Neural progenitor cell (in vitro differentiated cells): ENCODE data around the gene PRAMEF13. TPM values are rescaled to one million over a fixed set of nuclear protein-coding genes. Genes with fewer than 3 reads are reported as not detected.
"Not testable (repeated sequence)": the region's sequence is repeated elsewhere in the genome, so short reads cannot be mapped to it uniquely, and the experiment has no call there.

ENCODE experiments used
- DNase-seq: peaks from one replicate; pipeline ENCODE4 v3.0.0-alpha.2; 2016; ENCODE audit warnings: low spot score
- H2AFZ ChIP-seq: fragments of 200-600 bp; sonication (generic); replicated peaks from 2 replicates; pipeline ENCODE4 v1.6.1; 2016; ENCODE audit warnings: antibody characterized with exemption
- H3F3A ChIP-seq: fragments of 200-600 bp; sonication (generic); 2 replicates; pipeline ENCODE4 v1.6.1; 2016; ENCODE audit warnings: antibody characterized with exemption, low read depth
- H3K27ac ChIP-seq: fragments of 200-600 bp; sonication (generic); 2 replicates; pipeline ENCODE4 v1.5.1; 2016; ENCODE audit warnings: mild to moderate bottlenecking
- H3K27me3 ChIP-seq: fragments of 200-600 bp; sonication (generic); 2 replicates; pipeline ENCODE4 v1.6.1; 2016; ENCODE audit warnings: mild to moderate bottlenecking, moderate library complexity
- H3K36me3 ChIP-seq: fragments of 200-600 bp; sonication (generic); 2 replicates; pipeline ENCODE4 v1.5.1; 2016
- H3K4me1 ChIP-seq: fragments of 200-600 bp; sonication (generic); 2 replicates; pipeline ENCODE4 v1.6.1; 2016; ENCODE audit warnings: mixed run types
- H3K4me2 ChIP-seq: fragments of 200-600 bp; sonication (generic); 2 replicates; pipeline ENCODE4 v1.6.1; 2016
- H3K4me3 ChIP-seq: fragments of 200-600 bp; sonication (generic); 2 replicates; pipeline ENCODE4 v1.5.1; 2016
- H3K79me2 ChIP-seq: fragments of 200-600 bp; sonication (generic); 2 replicates; pipeline ENCODE4 v1.6.1; 2016; ENCODE audit warnings: low read depth
- H3K9ac ChIP-seq: fragments of 200-600 bp; sonication (generic); 2 replicates; pipeline ENCODE4 v1.6.1; 2016
- H3K9me3 ChIP-seq: fragments of 200-600 bp; sonication (generic); 2 replicates; pipeline ENCODE4 v1.5.1; 2016; ENCODE audit warnings: low read depth
- H4K20me1 ChIP-seq: fragments of 200-600 bp; sonication (generic); 2 replicates; pipeline ENCODE4 v1.6.1; 2016; ENCODE audit warnings: low read depth
- H3K27ac Mint-ChIP-seq: 3 replicates; pipeline ENCODE4 v1.8.0; 2021; ENCODE audit warnings: mixed read lengths
- H3K27me3 Mint-ChIP-seq: 2 replicates; pipeline ENCODE4 v1.8.0; 2022; ENCODE audit warnings: low read depth, mild to moderate bottlenecking, inconsistent platforms, moderate library complexity, mixed read lengths; ENCODE audit not compliant: insufficient read depth
- H3K36me3 Mint-ChIP-seq: 3 replicates; pipeline ENCODE4 v1.8.0; 2021; ENCODE audit warnings: mixed read lengths
- H3K4me1 Mint-ChIP-seq: 3 replicates; pipeline ENCODE4 v1.8.0; 2021; ENCODE audit warnings: mixed read lengths
- H3K4me3 Mint-ChIP-seq: 3 replicates; pipeline ENCODE4 v1.8.0; 2021; ENCODE audit warnings: mild to moderate bottlenecking, moderate library complexity, mixed read lengths
- H3K9me3 Mint-ChIP-seq: 3 replicates; pipeline ENCODE4 v1.8.0; 2020; ENCODE audit warnings: mixed read lengths
- EZH2 ChIP-seq: fragments of 200-600 bp; sonication (generic); IDR thresholded peaks from 2 replicates; pipeline ENCODE4 v1.6.1; 2017; ENCODE audit warnings: antibody characterized with exemption, mild to moderate bottlenecking, moderate library complexity
- EZH2phosphoT487 ChIP-seq: fragments of 200-600 bp; sonication (generic); IDR thresholded peaks from 2 replicates; pipeline ENCODE4 v1.6.1; 2017; ENCODE audit warnings: antibody characterized with exemption
- total RNA-seq: library from RNA; depleted of rRNA; stranded (reverse); fragments of >200 nt; gene quantifications from 2 replicates; pipeline ENCODE4 v1.2.3, GENCODE V29; 2015; ENCODE audit warnings: low replicate concordance
- TF ChIP-seq, protein P1 (sequence below): fragments of 200-600 bp; sonication (generic); IDR thresholded peaks from 2 replicates; pipeline ENCODE4 v1.5.1; 2017; ENCODE audit warnings: antibody characterized with exemption, mild to moderate bottlenecking

The PRAMEF13 gene
- total RNA-seq, 1 donor from 2014 or later = not detected

DNA sequence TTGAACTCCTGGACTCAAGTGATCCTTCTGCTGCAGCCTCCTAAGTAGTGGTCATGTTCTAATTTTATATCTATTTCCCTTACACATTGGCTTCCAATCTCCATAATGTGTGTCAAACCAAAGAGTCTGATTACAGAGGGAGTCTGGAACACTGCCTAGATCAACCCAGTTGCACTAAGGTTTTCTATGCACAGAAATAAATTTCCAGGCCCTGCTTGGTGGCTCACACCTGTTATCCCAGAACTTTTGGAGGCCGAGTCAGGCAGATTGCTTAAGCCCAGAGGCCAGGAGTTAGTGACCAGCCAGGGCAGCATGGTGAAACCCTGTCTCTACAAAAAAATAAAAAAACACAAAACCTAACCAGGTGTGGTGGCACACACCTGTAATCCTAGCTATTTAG is 32.8 kb upstream of the PRAMEF13 start:
- DNase-seq, H3K4me2 ChIP-seq, H3K27me3 Mint-ChIP-seq, H3K27ac Mint-ChIP-seq, H3K4me1 Mint-ChIP-seq, H3K27me3 ChIP-seq, H3K36me3 ChIP-seq, H3K27ac ChIP-seq, H2AFZ ChIP-seq, H3K79me2 ChIP-seq, H4K20me1 ChIP-seq, H3K4me1 ChIP-seq, H3K4me3 Mint-ChIP-seq, H3K9ac ChIP-seq, H3K4me3 ChIP-seq, H3F3A ChIP-seq, H3K36me3 Mint-ChIP-seq: not testable (repeated sequence)
- peaks cover 42% of the 10 kb centered on the region for H3K9me3 Mint-ChIP-seq
- H3K9me3 ChIP-seq = peaks cover 40% of the 10 kb centered on the region

- not testable (repeated sequence) for H3F3A ChIP-seq, H3K27ac ChIP-seq, H3K79me2 ChIP-seq, H3K27me3 Mint-ChIP-seq, H3K4me3 Mint-ChIP-seq, H3K4me2 ChIP-seq, H3K27me3 ChIP-seq, H3K4me1 Mint-ChIP-seq, H3K4me3 ChIP-seq, H3K36me3 Mint-ChIP-seq, H3K4me1 ChIP-seq, H2AFZ ChIP-seq, DNase-seq, H3K36me3 ChIP-seq, H3K9ac ChIP-seq, H3K27ac Mint-ChIP-seq, H4K20me1 ChIP-seq
- H3K9me3 ChIP-seq = peaks cover 39% of the 10 kb centered on the region
- H3K9me3 Mint-ChIP-seq = peaks cover 50% of the 10 kb centered on the region
Observed at GRCh38 chr1:13232056-13232455, 30.8 kb upstream of the PRAMEF13 start.

- not testable (repeated sequence) for H3K36me3 ChIP-seq, H3K4me2 ChIP-seq, H2AFZ ChIP-seq, H3K27me3 ChIP-seq, H3K9ac ChIP-seq, H3K79me2 ChIP-seq, DNase-seq, H3F3A ChIP-seq, H3K27ac ChIP-seq, H3K4me3 ChIP-seq, H3K36me3 Mint-ChIP-seq, H3K4me3 Mint-ChIP-seq, H3K27me3 Mint-ChIP-seq, H4K20me1 ChIP-seq, H3K4me1 Mint-ChIP-seq, H3K27ac Mint-ChIP-seq, H3K4me1 ChIP-seq
- H3K9me3 Mint-ChIP-seq = peaks cover 51% of the 10 kb centered on the region
- H3K9me3 ChIP-seq = peaks cover 37% of the 10 kb centered on the region
Observed at GRCh38 chr1:13231061-13231750, 30.0 kb upstream of the PRAMEF13 start.

- H3K9ac ChIP-seq, H3K36me3 Mint-ChIP-seq, H3K27ac Mint-ChIP-seq, H3K79me2 ChIP-seq, H3K4me1 ChIP-seq, H4K20me1 ChIP-seq, H3K27me3 Mint-ChIP-seq, H3K27ac ChIP-seq, DNase-seq, H3K36me3 ChIP-seq, H3K4me3 Mint-ChIP-seq, H3F3A ChIP-seq, H3K4me2 ChIP-seq, H3K4me3 ChIP-seq, H3K27me3 ChIP-seq, H2AFZ ChIP-seq, H3K4me1 Mint-ChIP-seq: not testable (repeated sequence)
- peaks cover 56% of the 10 kb centered on the region for H3K9me3 Mint-ChIP-seq
- H3K9me3 ChIP-seq = peaks cover 37% of the 10 kb centered on the region
Observed at GRCh38 chr1:13230601-13231000, 29.4 kb upstream of the PRAMEF13 start.

DNA sequence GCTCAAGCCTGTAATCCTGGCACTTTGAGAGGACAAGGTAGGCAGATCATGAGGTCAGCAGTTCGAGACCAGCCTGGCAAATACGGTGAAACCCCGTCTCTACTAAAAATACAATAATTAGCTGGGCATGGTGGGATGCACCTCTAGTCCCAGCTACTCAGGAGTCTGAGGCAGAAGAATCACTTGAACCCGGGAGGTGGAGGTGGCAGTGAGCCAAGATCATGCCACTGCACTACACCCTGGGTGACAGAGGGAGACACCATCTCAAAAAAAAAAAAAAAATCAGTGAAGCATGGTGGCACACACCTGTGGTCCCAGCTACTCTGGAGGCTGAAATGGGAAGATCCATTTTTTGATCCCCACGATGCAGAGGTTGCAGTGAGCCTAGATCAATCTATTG is 28.9 kb upstream of the PRAMEF13 start:
- H2AFZ ChIP-seq, H3K27ac Mint-ChIP-seq, H3K36me3 ChIP-seq, H3K36me3 Mint-ChIP-seq, DNase-seq, H3K27ac ChIP-seq, H3K4me1 ChIP-seq, H3K4me1 Mint-ChIP-seq, H3K4me3 ChIP-seq, H3K4me2 ChIP-seq, H4K20me1 ChIP-seq, H3K4me3 Mint-ChIP-seq, H3F3A ChIP-seq, H3K9ac ChIP-seq, H3K79me2 ChIP-seq, H3K27me3 ChIP-seq, H3K27me3 Mint-ChIP-seq: not testable (repeated sequence)
- peaks cover 56% of the 10 kb centered on the region for H3K9me3 Mint-ChIP-seq
- H3K9me3 ChIP-seq = peaks cover 34% of the 10 kb centered on the region

- TF ChIP-seq EZH2 = no peak
- no peak for TF ChIP-seq EZH2phosphoT487
- TF ChIP-seq, protein P1, sequence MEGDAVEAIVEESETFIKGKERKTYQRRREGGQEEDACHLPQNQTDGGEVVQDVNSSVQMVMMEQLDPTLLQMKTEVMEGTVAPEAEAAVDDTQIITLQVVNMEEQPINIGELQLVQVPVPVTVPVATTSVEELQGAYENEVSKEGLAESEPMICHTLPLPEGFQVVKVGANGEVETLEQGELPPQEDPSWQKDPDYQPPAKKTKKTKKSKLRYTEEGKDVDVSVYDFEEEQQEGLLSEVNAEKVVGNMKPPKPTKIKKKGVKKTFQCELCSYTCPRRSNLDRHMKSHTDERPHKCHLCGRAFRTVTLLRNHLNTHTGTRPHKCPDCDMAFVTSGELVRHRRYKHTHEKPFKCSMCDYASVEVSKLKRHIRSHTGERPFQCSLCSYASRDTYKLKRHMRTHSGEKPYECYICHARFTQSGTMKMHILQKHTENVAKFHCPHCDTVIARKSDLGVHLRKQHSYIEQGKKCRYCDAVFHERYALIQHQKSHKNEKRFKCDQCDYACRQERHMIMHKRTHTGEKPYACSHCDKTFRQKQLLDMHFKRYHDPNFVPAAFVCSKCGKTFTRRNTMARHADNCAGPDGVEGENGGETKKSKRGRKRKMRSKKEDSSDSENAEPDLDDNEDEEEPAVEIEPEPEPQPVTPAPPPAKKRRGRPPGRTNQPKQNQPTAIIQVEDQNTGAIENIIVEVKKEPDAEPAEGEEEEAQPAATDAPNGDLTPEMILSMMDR = no peak
- Histone ChIP-seq H4K20me1 (no peaks in the 10 kb centered on the region), H3F3A (no peaks in the 10 kb centered on the region), H3K79me2 (no peaks in the 10 kb centered on the region), H3K27me3 (no peaks in the 10 kb centered on the region), H3K27ac (no peak overlapping the region), H3K4me1 (no peaks in the 10 kb centered on the region), H3K4me3 (no peak overlapping the region), H3K9ac (no peak overlapping the region), H3K9me3 (peaks cover 26% of the 10 kb centered on the region), H2AFZ (no peak overlapping the region), H3K36me3 (no peaks in the 10 kb centered on the region), H3K4me2 (no peak overlapping the region)
- Mint-ChIP-seq H3K27me3 (no peaks in the 10 kb centered on the region), H3K36me3 (no peaks in the 10 kb centered on the region), H3K27ac (no peak overlapping the region), H3K4me1 (no peaks in the 10 kb centered on the region), H3K9me3 (peaks cover 51% of the 10 kb centered on the region), H3K4me3 (no peak overlapping the region)
- no peak for DNase-seq
Observed at GRCh38 chr1:13228343-13228781, 27.2 kb upstream of the PRAMEF13 start.

DNA sequence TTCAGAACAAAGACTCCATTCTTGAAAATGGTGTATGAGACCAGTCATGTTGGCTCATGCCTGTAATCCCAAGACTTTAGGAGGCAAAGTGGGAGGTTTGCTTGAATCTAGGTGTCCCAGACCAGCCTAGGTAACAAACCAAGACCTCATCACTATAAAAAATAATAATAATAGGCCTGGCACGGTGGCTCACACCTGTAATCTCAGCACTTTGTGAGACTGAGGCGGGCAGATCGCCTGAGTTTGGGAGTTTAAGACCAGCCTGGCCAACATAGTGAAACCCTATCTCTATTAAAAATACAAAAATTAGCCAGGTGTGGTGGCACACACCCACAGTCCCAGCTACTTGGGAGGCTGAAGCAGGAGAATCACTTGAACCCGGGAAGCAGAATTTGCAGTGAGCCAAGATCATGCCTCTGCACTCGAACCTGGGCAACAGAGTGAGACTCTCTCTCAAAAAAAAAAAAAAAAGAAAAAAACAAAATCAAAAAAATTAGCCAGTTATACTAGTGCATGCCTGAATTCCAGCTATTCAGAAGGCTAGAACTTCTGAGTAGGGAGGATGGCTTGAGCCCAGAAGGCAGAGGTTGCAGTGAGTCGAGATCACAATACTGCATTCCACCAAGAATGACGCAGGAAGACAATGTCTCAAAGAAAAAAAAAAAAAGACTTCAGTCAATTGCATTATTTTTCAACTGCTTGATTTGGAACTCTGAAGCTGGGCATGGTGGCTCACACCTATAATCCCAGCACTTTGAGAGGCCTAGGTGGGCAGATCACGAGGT is 26.3 kb upstream of the PRAMEF13 start:
- not testable (repeated sequence) for H3K27ac Mint-ChIP-seq, H3F3A ChIP-seq, H3K4me1 ChIP-seq, H2AFZ ChIP-seq, DNase-seq, H3K36me3 ChIP-seq, H4K20me1 ChIP-seq, H3K4me1 Mint-ChIP-seq, H3K27me3 ChIP-seq, H3K36me3 Mint-ChIP-seq, H3K4me3 ChIP-seq, H3K27ac ChIP-seq, H3K4me3 Mint-ChIP-seq, H3K79me2 ChIP-seq, H3K27me3 Mint-ChIP-seq, H3K4me2 ChIP-seq, H3K9ac ChIP-seq
- peaks cover 44% of the 10 kb centered on the region for H3K9me3 Mint-ChIP-seq
- H3K9me3 ChIP-seq = peaks cover 17% of the 10 kb centered on the region
